Measurements from ENCODE around the gene RNF148.

DNA sequence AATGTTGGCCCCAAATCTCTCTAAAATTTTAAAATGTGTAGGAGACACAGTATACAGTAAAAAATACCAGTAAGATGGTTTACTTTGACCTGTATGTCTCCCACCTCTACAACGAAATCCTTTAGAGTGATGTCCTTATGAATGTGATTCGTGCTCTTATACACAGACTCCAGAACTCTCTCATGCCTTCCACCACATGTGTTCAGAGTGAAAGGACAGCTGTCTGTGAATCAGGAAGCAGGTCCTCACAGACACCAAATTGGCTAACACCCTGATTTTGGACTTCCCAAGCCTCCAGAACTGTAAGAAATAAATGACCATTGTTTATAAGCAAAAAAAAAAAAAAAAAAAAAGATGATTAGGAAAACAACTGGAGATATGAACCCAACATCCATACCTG, 39.0 kb downstream of the RNF148 start:
- TF ChIP-seq, protein P1, sequence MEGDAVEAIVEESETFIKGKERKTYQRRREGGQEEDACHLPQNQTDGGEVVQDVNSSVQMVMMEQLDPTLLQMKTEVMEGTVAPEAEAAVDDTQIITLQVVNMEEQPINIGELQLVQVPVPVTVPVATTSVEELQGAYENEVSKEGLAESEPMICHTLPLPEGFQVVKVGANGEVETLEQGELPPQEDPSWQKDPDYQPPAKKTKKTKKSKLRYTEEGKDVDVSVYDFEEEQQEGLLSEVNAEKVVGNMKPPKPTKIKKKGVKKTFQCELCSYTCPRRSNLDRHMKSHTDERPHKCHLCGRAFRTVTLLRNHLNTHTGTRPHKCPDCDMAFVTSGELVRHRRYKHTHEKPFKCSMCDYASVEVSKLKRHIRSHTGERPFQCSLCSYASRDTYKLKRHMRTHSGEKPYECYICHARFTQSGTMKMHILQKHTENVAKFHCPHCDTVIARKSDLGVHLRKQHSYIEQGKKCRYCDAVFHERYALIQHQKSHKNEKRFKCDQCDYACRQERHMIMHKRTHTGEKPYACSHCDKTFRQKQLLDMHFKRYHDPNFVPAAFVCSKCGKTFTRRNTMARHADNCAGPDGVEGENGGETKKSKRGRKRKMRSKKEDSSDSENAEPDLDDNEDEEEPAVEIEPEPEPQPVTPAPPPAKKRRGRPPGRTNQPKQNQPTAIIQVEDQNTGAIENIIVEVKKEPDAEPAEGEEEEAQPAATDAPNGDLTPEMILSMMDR (IDR thresholded peaks at IDR 0.05) = no peak
- no peak for TF ChIP-seq ZFX (IDR thresholded peaks at IDR 0.05; ENCODE audit: borderline replicate concordance)
